SKM-1 (cell line): ENCODE results near the gene SMYD3.

Source experiments
- DNase-seq: peaks from one replicate; lab custom pipeline; 2025; ENCODE audit not compliant: unreplicated experiment; lab: John Stamatoyannopoulos, UW

Gene SMYD3

DNA sequence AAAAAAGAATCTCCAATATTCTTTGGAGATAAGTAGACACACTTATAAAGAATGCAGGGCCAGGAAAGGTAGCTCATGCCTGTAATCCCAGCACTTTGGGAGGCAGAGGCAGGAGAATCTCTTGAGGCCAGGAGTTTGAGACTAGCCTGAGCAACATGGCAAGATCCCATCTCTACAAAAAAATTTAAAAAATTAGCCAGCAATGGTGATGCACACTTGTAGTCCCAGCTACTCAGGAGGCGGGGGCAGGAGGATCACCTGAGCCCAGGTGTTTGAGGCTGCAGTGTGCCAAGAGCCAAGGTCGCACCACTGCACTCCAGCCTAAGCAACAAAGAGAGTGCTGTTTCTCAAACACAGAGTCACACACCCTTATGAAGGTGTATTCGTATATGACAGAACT lies 385.0 kb downstream of the SMYD3 start:
- DNase-seq, result no peak

DNA sequence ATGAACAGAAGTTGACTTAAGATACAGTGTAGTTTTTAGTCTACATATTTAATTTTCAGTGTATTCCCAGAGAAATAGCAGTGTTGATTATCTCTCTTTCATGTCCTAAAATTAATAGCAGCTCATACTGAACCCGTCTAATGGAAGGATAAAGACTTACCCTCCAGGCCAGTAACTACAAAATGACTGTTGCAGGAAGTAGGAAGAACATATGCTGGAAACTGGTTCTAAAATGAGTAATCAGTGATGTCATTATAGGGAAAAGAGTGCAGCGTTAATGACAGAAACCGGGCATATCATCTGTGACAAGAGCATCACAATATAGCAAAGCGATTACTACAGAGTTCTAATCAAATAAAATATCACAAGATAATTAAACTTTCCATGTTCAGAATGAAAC lies 385.5 kb downstream of the SMYD3 start:
- no peak for DNase-seq

DNA sequence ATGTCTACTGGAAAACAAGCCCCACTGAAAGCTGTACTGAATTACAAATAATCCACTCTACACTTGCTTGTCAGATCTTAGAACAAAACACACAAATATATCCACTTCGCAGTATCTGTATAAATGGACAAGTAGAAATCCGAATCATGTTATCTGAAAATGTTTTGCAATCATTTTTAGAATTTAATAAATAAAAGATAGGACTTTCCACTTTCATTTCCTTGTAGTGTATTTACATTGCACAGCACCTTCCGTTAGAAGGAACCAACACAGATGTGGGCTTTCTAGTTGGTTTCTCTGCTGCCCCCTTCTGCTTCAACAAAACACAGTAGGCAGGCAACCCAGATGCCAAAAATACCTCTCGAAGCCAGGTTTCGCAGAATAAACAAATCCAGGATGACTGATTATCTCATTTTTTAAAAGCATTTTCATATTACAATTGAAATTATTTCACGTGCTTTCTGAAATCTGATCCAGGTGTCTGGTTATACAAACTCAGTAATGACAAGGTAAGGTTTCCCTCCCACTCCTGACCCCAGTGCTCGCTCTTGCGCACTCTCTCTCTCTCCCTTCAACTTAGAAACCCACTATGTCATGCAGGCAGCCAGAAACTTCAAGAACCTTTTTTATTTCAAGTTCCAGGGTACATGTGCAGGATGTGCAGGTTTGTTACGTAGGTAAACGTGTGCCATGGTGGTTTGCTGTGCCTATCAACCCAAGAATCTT lies 389.9 kb downstream of the SMYD3 start:
- peak; percentile 58 for DNase-seq

DNA sequence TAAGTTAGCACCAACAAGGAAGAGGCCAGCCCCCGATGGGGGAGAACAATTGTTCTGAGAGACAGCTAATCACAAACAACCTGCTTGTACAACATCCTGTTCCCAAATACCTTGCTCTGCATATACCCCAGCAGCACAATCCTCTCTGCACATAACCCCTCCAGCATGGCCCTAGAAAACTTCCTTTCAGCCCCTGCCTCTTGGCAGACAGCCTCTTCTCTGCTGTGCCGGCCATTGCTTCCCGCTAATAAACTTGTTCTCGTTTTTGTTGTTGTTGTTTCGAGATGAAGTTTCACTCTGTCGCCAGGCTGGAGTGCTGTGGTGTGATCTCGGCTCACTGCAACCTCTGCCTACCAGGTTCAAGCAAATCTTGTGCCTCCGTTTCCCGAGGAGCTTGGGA lies 392.7 kb downstream of the SMYD3 start:
- no peak for DNase-seq

DNA sequence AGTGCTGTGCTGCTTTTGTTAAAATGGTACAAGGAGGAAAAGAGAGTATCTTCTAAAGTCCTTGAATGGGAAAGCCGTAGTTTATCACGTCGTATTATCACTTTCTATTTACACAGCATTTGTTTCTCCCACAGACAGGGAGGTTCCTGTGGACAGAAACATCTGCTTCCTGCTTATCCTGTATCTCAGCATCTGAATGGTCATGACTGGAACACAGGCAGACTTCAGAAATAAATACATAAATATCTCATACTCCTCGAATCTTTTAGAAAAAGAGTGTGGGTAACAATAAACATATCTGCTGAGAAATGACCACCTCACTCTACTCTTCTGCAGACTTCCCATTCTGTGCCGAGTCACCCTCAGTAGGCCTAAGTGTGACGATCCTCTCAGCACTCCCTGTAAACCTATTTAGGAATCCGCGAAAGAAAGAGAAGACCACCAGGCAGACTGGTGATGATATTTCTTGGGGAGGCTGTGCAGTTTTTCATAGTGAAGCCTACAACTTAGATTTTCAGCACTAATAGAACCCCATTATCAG lies 393.5 kb downstream of the SMYD3 start:
- no peak for DNase-seq

DNA sequence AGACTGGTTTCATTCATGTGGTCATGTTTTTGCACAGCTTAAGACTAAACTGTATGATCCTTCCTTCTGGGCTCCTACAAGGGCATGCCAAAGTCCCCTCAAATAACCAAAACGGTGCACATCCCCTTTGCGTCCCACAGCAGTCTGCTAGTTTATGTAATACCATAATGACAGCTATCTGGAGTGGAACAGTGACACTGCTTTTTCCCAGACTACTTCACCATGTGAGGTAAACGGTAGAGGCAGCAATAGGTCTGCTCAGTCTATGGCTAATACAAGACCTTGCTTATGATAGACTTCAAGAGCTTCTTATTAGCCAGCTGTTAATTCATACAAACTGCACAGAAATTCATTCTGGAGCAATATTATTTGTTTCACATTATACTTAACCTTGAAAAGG lies 395.5 kb downstream of the SMYD3 start:
- DNase-seq, result no peak

DNA sequence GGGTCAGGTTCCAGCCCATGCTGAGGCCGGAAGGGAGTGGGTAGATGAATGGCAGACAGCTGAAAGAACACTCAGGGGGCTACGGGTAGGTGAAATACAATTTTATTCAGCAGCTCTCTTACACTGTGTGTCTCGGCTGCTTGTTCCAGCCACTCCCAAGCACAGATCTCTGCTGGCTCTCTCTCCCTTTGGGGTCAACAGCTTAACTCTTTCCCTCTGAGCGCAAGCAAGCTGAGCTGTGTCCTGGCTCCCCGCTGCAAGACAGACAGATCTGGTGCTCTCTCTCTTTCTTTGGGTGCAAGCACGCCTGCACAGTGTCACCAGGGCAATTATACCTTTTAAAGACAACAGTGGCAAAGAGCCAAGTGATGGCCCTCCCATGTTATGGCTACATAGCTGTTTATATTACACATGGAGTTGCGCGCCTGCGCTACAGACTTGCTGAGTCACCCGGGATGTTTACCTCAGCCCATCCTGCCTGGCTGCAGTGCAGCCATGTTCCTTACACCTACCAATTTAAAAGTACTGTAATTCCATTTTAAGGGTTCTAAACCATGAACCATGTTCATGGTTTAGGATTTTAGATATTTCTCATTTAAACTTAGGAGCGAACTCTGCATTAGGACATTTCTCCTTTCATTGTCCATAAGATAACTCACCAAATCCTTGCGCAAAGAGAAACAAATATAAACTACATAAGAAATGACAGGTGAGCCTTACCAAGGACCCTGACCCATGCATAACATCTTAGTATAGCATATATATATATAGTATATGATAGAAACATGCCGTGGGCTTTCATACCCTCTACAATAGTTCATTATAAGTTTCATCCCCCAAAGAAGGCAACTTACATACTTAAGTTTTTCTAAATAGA lies 396.5 kb downstream of the SMYD3 start:
- DNase-seq, result no peak

DNA sequence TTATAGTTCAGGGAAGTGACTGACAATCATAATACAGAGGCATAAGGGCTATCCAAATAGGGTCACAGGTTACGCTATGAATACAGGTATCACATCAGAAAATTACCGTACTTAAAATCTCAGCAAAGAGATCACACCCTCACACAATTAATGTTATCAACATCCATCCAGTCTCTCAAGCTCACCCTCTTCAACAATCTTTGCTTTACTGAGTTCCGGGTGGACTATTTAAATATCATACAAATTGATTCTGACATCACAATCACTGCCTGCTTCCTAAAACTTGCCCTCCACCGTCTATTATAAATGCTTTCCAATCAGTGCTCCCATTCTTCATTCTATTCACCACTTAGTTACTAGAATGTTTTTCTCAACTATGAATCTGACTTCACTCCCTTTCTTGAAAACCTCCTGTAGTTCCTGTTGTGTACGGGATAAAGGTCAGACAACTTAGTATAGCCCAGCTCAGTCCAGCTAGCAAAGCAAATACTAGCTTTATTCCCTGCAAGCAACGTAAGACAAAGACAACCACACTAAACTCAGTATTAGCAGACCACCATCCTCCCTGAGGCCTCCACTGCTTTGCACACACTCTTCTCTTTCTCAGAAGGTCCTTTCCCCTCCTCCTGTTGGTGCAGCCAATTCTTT lies 398.7 kb downstream of the SMYD3 start:
- no peak for DNase-seq

DNA sequence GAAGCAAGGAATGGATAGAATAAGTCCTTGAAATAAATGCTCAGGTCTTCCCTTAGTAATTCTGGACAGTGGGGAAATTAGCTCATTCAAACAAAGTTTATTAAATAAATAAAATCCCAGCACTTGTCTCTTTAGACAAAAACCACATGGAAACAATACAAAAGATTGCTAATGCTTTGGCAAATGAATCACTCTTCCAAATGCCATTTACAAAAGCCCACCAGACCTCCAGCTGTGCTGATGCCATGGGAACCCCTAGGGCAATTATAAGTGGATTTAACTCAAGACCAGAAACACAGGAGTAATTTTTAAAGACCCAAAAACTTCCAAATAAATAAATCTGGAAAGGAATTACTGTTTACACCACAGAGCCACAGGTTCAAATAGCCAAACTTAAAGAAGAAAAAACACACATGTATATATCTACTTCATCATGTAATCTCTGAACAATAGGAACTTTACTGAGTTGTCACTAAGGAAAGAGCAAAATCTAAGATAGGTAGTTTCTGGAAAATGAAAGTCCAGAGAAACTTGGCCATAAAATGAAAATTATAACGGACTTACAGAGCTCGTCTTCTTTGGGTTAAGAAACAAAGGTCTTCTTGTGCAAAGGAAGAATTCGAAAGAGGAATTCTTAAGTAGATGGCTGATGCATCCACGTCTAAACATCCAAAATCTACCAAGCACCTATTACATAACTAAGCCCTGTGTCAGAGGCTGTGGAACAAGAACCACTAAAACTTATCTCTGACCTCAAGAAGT lies 399.4 kb downstream of the SMYD3 start:
- no peak for DNase-seq

DNA sequence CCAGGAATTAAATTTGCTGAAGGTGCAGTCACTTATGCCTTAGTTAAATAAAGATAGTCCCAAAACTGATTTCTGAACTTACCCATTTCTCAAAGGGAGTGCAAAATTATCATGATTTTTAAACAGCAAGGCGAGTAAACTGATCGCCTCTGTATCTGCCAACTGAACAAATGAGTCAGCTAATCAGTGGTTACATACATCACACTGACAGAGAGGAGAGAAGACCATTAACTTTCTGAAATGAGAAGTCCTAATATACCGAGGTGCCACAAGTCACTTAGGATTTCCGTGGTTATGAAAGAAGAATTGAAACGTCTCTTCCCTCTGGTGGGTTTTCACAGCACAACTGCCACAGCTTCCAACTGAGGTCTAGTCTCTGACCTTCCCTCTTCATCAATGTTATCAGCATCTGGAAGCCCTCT lies 400.7 kb downstream of the SMYD3 start:
- peak; percentile 91 for DNase-seq

DNA sequence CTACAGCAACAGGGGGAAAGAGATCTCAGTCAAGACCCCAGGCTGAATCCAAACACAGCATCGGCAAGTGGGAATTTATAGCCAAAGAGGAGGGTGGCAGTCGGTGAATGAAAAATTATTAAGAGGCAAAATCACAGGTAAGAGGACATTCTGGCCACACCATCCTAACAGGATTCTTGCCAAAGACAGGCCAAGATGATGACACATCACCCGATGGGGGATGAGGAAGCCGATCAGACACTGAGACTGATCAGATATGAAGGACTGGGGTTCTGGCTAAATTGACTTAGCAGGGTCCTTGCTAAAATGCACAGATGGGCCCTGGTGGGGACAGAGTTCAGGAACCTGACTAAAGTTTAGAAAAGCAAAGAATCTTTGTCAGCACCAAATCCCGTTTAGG lies 402.2 kb downstream of the SMYD3 start:
- DNase-seq, result no peak

DNA sequence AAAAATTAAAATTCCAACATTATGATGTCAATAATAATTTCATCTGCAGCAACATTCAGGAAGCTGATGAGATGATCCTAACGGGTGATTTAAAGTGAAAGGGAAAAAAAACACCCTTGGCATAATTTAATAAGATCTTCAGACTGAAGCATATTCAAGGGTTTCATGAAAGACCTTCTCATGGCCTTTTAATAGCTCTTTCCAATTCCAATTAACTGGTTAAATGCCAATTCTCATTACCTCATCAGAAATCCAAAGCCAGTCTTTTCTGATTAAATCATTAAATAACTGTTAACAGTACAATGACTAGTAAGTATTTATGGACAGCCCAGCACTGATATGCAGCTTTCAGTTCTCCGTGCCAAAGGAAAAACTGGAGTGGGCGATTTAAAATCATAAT lies 407.5 kb downstream of the SMYD3 start:
- DNase-seq, result no peak

DNA sequence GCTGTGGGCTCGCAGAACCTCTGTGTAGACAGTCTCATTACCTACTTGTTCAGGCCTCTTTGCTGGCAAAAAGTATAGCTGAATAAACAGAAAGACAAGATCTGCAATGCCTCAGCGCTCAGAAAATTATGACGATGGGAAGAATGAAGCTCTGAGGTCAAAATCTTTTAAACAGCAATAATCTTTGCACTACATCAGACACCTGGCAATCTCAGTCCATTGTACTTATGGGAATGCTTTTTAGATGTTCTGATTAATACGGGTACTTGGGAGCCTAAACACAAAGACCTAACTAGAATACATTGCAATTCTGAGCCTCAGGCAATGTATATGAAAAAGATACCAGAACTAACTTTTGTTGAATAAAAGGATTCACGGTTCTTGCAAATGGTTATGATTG lies 410.7 kb downstream of the SMYD3 start:
- DNase-seq, result no peak

DNA sequence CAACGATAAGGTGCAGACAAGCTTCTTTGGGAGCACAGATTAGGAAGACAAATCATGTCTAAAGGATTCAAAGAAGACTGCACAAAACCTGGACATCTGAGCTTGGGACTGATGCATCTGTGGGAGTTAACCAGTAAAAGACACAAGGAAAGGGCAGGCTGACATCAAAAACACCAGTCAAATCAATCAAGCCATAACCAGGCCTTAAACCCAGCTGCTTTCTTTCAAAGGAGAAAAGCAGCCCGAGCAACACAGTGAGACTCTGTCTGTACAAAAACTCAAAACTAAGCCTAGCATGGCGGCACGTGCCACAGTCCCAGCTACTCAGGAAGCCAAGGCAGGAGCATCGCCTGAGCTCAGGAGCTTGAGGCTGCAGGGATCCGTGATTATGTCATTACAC lies 411.6 kb downstream of the SMYD3 start:
- DNase-seq, result no peak

DNA sequence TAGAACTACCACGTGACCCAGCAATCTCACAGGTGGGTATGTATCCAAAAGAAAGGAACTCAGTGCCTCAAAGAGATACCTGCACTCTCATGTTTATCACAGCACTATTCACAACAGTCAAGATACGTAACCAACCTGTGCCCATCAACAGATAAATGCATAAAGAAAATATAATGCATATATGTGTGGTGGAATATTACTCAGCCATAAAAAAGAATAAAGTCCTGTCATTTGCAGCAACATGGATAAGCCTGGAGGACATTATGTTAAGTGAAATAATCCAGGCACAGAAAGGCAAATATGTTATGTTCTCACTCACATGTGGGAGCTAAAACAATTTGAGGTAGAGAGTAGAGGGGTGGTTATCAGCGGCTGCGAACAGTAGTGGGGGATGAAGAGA lies 413.8 kb downstream of the SMYD3 start:
- DNase-seq, result no peak

DNA sequence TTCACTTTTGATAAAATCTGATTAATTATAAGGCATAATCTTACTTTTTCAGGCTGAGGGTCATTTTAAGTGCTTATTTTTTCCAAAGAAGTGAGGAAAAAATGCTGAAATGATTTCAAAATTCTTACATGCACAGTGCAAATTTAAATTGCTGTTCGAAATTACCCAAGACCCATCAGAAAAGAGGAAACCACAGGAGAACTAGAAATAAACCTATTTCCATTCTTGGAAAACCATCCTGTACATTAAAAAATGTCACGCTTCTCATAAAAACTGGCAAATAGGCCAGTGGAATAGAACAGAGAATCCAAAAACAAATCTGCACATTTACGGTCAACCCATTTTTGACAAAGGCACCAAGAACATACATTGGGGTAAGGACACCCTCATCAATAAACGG lies 414.9 kb downstream of the SMYD3 start:
- DNase-seq, result peak; percentile 56

DNA sequence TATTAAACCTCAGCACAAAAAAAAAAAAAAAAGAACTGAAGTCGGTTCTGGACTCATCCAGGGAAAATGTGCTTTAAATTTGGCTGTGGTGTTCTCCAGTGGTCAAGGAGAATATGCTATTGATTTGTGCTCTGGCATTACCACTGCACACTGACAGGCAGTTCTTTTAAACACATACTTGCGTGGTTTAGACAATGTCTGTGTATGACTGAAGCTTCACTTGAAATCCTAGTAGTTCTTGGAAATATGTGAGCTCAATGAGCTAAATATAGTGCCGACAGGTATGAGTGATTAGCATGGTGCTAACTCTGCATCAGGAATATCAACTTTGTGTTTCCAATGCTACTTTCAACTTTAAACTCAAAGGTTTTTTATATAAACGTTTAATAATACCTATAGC lies 415.6 kb downstream of the SMYD3 start:
- DNase-seq, result no peak

DNA sequence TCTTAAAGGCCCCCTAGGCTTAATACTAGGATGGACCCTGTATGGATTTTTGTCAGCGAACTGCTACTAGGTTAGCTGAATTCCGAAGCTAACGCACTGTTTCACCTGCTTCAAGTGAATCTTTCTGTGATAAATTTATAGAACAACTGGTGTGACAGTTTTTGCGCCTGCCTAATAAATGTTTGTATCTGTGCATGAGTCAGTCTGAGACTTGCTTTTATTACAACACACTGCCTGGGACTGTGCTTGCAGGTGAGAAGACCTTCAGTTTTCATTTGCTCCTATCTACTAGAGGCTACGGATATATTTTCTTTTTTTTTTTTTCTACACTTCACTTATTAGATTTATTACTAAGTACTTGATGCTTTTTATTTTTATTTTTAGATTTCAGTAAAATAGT lies 420.9 kb downstream of the SMYD3 start:
- DNase-seq, result no peak

DNA sequence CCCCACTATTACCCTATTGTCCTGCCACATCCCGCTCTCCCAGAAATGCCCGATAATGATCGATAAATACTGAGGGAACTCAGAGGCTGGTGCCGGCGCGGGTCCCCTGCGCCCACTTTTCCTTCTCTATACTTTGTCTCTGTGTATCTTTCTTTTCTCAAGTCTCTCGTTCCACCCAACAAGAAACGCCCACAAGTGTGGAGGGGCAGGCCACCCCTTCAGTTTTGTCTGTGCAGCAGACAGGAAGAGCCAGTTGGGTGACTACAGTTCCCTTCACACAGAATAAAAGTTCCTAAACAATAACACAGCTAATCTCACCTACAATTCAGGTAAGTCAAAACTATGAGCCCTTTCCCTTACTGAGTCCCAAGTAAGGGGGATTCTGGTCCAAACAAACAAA lies 423.7 kb downstream of the SMYD3 start:
- no peak for DNase-seq

DNA sequence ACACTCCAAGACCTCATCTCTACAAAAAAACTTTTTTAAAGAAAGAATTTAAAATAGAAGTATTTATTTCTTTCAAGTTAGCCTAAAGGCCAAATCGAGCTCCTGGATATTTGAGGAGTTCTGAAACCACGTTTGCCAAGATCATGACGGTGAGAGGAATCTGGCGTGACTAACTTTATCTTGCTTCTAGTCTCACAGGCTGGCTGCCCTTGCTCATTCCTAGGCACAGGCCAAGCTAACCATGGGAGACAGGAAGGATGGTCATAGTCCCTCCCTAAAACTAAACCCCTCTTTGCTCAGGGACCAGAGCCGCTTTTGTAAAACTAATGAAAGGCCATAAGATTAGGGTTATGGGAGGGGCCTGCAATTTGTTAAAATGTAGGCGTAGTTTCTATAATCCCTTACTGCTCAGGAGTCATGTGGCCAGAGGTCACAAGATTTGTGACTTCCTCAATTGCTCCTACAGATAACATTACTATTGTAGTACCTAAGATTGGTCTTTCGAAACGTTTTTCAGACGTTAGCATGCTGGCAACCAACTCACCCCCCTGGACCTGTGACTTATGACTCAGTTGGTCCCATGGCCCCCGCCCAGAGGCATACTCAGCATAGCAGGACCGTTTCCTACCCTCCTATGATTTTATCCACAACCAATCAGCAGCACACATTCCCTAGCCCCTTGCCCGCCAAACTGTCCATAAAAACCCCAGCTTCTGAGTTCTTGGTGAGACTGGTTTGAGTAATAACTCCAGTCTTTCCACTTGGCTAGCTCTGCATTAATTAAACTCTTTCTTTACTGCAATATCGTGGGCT lies 425.0 kb downstream of the SMYD3 start:
- DNase-seq, result no peak
